ENCODE measurements around the gene EYA2.

The EYA2 gene

DNA sequence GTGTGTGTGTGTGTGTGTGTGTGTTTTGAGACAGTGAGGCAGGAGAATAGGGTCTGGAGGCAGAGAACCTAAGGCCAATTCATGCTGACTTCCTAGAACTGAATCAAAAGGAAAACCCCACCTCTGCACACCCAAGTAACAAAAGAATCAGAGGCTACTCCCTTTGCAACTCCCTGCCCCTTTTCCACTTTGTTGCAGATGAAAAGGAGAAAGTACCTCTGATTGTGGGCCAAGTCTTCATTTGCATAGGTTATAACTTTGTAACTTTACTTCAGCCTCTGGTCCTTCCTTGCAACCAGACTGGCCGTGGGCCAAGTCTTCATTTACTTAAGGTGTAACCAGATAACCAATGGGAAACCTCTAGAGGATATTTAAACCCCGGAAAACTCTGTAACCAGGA lies 168.8 kb downstream of the EYA2 start:
- no peak for DNase-seq
- in situ Hi-C loops (cut with HindIII; ENCODE audit: low pct_ligation_motif_present, low pct_unique_long_range_greater_than_20kb, low sequenced_read_pairs), result no loop called here

GRCh38 chr20:47063808-47064207 lies 169.2 kb downstream of the EYA2 start:
- in situ Hi-C loops (cut with HindIII; ENCODE audit: low pct_ligation_motif_present, low pct_unique_long_range_greater_than_20kb, low sequenced_read_pairs), result no loop called here
- DNase-seq, result no peak

DNA sequence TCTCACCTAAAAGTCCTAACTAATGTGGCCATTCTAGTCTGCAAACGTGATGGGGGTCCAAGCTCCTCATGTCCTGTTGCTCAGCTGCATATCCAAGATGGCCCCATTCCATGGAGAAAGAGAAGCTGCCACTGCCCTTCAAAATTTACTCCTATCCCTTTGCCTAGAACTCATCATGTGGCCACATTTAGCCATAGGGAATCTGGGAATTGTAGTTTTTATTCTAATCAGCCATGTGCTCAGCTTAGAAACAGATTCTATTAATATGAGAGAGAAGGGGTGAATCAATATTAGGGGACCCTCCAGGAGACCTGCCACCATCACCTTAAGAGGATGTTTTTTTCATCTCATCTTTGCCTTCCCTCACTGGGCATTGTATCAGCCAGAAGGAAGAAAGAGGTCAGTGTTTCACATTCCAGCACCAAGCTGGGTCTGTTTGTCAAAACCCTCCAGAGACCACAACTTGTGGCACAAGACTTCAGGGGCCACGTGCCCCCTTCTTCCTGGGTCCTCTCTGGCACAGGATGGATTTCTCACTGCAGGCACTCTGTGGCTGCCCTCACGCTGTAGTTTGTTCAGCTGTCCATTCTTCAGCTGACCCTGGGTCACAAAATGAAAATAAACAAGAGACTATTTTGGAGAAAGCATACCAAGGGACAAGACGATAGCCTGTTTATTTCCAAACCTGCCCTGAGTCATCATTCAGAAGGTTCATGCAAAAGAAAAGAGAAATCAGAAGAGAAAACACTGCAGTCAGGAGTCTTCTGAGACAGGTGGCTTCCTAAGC lies 172.0 kb downstream of the EYA2 start:
- no peak for DNase-seq
- in situ Hi-C loops (cut with HindIII; ENCODE audit: low pct_ligation_motif_present, low pct_unique_long_range_greater_than_20kb, low sequenced_read_pairs), result no loop called here

DNA sequence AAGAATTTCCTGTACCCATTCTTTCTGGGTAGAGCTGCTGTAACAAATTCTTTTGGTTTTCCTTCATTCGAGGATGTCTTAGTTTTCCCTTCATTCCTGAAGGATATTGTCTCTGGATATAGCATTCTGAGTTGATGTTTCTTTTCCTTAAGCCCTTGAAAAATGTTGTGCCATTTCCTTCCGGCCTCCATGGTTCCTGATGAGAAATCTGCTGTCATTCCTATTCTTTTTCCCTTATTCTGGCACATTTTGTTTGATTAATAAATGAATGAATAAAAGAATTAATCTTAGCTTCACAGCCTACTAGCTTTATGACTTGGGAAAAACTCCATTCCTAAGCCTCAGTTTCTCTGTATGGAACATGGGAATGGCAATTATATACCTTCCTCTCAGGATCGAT lies 173.1 kb downstream of the EYA2 start:
- DNase-seq, result peak; percentile 6
- in situ Hi-C loops (cut with HindIII; ENCODE audit: low pct_ligation_motif_present, low pct_unique_long_range_greater_than_20kb, low sequenced_read_pairs), result no loop called here

DNA sequence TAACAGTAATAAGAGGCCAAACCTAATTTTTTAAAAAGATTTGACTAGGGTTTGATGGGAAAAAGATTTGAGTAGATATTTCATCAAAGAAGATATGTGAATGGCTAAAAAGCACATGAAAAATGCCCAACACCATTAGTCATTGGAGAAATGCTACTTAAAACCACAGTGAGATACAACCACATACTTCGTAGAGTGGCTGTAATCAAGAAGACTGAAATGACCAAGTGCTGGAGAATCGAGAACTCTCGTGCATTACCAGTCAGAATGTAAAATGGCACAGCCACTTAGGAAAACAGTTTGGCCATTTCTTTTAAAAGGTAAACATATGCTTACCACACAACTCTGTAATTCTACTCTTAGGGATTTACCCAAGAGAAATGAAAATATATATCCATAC lies 175.5 kb downstream of the EYA2 start:
- DNase-seq, result no peak
- in situ Hi-C loops (cut with HindIII; ENCODE audit: low pct_ligation_motif_present, low pct_unique_long_range_greater_than_20kb, low sequenced_read_pairs), result no loop called here

DNA sequence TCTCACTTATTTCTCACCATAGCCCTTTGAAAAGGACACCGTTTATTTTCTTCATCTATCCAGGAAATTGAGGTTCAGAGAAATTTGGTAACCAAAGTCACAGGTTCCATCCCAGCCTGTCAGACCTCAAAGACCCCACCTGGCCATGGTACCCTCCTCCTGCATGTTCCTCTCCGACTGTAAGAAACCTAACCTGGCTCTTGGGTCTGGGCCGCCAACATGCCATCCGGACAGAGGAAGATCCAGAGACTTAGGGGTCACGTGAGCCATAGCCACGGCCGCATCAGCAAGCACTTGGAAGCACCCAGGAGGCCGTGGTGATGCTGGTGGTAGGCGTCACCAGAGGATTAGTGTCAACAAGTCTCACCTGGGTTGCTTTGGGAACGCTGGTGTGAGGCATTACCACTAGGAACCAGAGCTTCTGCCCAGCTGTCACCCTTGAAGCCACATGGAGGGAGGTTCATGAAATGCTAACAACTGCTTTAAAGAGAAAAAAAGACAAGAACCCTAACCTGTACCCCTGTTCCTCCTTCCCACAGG lies 177.1 kb downstream of the EYA2 start:
- no peak for DNase-seq
- in situ Hi-C loops (cut with HindIII; ENCODE audit: low pct_ligation_motif_present, low pct_unique_long_range_greater_than_20kb, low sequenced_read_pairs), result no loop called here

- no peak for DNase-seq
- in situ Hi-C loops (cut with HindIII; ENCODE audit: low pct_ligation_motif_present, low pct_unique_long_range_greater_than_20kb, low sequenced_read_pairs), result no loop called here
These were observed 179.3 kb downstream of the EYA2 start for GRCh38 chr20:47073766-47074475.

GRCh38 chr20:47075263-47075662 lies 180.6 kb downstream of the EYA2 start:
- in situ Hi-C loops (cut with HindIII; ENCODE audit: low pct_ligation_motif_present, low pct_unique_long_range_greater_than_20kb, low sequenced_read_pairs), result no loop called here
- DNase-seq, result no peak

GRCh38 chr20:47079047-47079446 lies 184.4 kb downstream of the EYA2 start:
- in situ Hi-C loops (cut with HindIII; ENCODE audit: low pct_ligation_motif_present, low pct_unique_long_range_greater_than_20kb, low sequenced_read_pairs), result no loop called here
- no peak for DNase-seq

DNA sequence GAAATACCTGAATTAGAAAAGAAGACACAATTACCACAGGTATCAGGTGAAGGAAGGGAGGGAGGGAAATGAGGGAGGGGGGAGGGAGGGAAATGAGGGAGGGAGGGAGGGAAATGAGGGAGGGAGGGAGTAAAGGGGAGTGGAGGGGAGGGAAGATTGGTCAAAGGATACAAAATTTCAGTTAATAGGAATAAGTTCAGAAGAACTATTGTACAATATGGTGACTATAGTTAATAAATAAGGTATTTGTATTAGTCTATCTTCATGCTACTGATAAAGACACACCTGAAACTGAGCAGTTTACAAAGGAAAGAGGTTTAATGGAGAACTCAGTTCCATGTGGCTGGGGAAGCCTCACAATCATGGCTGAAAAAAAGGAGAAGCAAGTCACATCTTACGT lies 185.7 kb downstream of the EYA2 start:
- no peak for DNase-seq
- in situ Hi-C loops (cut with HindIII; ENCODE audit: low pct_ligation_motif_present, low pct_unique_long_range_greater_than_20kb, low sequenced_read_pairs), result no loop called here

- DNase-seq, result no peak
- in situ Hi-C loops (cut with HindIII; ENCODE audit: low pct_ligation_motif_present, low pct_unique_long_range_greater_than_20kb, low sequenced_read_pairs), result no loop called here
These were observed 191.7 kb downstream of the EYA2 start for GRCh38 chr20:47086316-47086715.

GRCh38 chr20:47088335-47088734 lies 193.7 kb downstream of the EYA2 start:
- DNase-seq, result no peak
- in situ Hi-C loops (cut with HindIII; ENCODE audit: low pct_ligation_motif_present, low pct_unique_long_range_greater_than_20kb, low sequenced_read_pairs), result no loop called here

- no peak for DNase-seq
- in situ Hi-C loops (cut with HindIII; ENCODE audit: low pct_ligation_motif_present, low pct_unique_long_range_greater_than_20kb, low sequenced_read_pairs), result no loop called here
These were observed 194.5 kb downstream of the EYA2 start for GRCh38 chr20:47089151-47089550.

- in situ Hi-C loops (cut with HindIII; ENCODE audit: low pct_ligation_motif_present, low pct_unique_long_range_greater_than_20kb, low sequenced_read_pairs), result no loop called here
- no peak for DNase-seq
These were observed 196.2 kb downstream of the EYA2 start for GRCh38 chr20:47090835-47091234.

- DNase-seq, result no peak
- in situ Hi-C loops (cut with HindIII; ENCODE audit: low pct_ligation_motif_present, low pct_unique_long_range_greater_than_20kb, low sequenced_read_pairs), result no loop called here
These were observed 198.8 kb downstream of the EYA2 start for GRCh38 chr20:47093320-47093966.

- in situ Hi-C loops (cut with HindIII; ENCODE audit: low pct_ligation_motif_present, low pct_unique_long_range_greater_than_20kb, low sequenced_read_pairs), result no loop called here
- DNase-seq, result no peak
These were observed 201.0 kb downstream of the EYA2 start for GRCh38 chr20:47095690-47096089.

DNA sequence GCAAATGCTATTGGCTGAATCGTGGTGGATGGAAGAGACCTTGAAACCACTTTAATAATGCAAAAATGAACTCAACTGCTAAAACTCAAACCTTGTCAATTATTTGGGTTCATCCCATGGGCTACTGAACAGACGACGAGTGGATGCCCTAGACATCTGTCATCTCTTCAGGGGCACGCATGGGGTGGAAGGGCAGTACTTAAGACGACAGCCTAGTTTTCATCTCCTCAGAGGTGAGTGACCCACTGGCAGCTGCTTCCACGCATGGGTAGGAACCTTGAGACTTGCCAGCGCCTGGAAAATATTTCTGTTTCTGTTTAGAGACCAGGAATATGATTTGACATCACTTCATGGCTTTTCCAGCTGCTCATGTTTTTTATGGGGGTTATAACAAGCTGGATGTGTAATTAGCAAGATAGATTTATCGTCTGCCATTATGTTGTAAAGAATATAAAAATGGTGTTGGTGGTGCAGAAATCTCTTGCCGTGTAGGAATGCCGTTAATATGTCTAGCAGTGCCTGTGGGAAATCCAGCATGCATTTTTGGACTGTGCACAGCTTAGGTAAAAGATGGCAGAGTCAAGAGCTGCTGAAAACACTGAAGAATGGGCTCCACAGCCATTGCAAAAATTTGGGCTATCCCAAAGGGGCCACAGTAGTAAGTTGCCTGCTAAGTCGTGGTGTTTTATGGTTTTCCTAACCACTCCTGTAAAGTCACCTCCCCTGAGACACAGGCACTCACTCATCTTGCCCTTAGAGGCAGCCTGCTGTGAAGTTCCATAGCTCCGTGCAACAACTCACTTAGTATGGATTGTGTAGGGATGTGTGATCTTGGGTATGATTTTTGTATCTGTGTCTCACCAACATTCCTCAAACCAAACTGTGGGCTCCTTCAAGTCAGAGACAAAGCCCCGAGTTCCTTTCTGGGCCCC lies 203.3 kb downstream of the EYA2 start:
- DNase-seq, result no peak
- in situ Hi-C loops (cut with HindIII; ENCODE audit: low pct_ligation_motif_present, low pct_unique_long_range_greater_than_20kb, low sequenced_read_pairs), result no loop called here

- in situ Hi-C loops (cut with HindIII; ENCODE audit: low pct_ligation_motif_present, low pct_unique_long_range_greater_than_20kb, low sequenced_read_pairs), result no loop called here
- no peak for DNase-seq
These were observed 204.4 kb downstream of the EYA2 start for GRCh38 chr20:47099093-47099492.
